Activated B cell treated with CpG ODN at 0.5 μM for 24 hours (primary cell): Measurements from ENCODE around the gene TCF23. TPM values are rescaled to one million over a fixed set of nuclear protein-coding genes. Genes with fewer than 3 reads are reported as not detected.

Source experiments
- ATAC-seq: fragments of 200-7000 bp; cut with Tn5 transposase; one replicate; pipeline ENCODE4 v1.10.0; 2021; ENCODE audit warnings: low read depth, mild to moderate bottlenecking, moderate library complexity
- CTCF ChIA-PET: fragments of 350-600 bp; sonication (Branson Sonifier 250); formaldehyde crosslinking; loops from one replicate; lab custom pipeline; 2021; ENCODE audit warnings: antibody characterized with exemption; lab: Charles Lee
- POLR2A ChIA-PET: fragments of 350-600 bp; sonication (Branson Sonifier 250); formaldehyde crosslinking; loops from one replicate; lab custom pipeline; 2021; ENCODE audit warnings: antibody characterized with exemption; lab: Charles Lee
- DNase-seq: peaks from one replicate; pipeline ENCODE4 v3.0.0; 2022
- H3K27ac Mint-ChIP-seq: one replicate; pipeline ENCODE4 v1.8.0; 2020; ENCODE audit warnings: mixed read lengths
- H3K27me3 Mint-ChIP-seq: one replicate; pipeline ENCODE4 v1.8.0; 2021; ENCODE audit warnings: mixed read lengths
- H3K36me3 Mint-ChIP-seq: one replicate; pipeline ENCODE4 v1.8.0; 2021; ENCODE audit warnings: low read depth, mixed read lengths
- H3K4me1 Mint-ChIP-seq: one replicate; pipeline ENCODE4 v1.8.0; 2021; ENCODE audit warnings: mixed read lengths
- H3K4me3 Mint-ChIP-seq: one replicate; pipeline ENCODE4 v1.8.0; 2020; ENCODE audit warnings: mild to moderate bottlenecking, mixed read lengths
- H3K9me3 Mint-ChIP-seq: one replicate; pipeline ENCODE4 v1.8.0; 2020; ENCODE audit warnings: mixed read lengths
- CTCF ChIP-seq: fragments of 200-600 bp; IDR thresholded peaks from one replicate; pipeline ENCODE4 v1.8.0; 2022; ENCODE audit warnings: antibody characterized with exemption, mild to moderate bottlenecking
- intact Hi-C: fragments of 100-400 bp; cut with micrococcal nuclease; formaldehyde crosslinking; loops from one replicate; pipeline ENCODE4 v1.15.1; 2024
- total RNA-seq: library from RNA; stranded (reverse); gene quantifications from 2 replicates; pipeline ENCODE4 v1.2.3, GENCODE V29; 2022

Gene TCF23
- total RNA-seq, 1 donor from 2014 or later: 0.07 TPM

GRCh38 chr2:27177441-27178351 is 28.9 kb downstream of the TCF23 start:
- Mint-ChIP-seq H3K9me3 (no peaks in the 10 kb centered on the region), H3K27ac (no peak overlapping the region), H3K4me3 (no peak overlapping the region), H3K4me1 (no peaks in the 10 kb centered on the region), H3K36me3 (no peaks in the 10 kb centered on the region), H3K27me3 (peaks cover 26% of the 10 kb centered on the region)
- no peak for ATAC-seq
- POLR2A ChIA-PET: no interaction called here
- intact Hi-C loops: no loop called here
- CTCF ChIA-PET: no interaction called here
- TF ChIP-seq CTCF: no peak
- DNase-seq: no peak

DNA sequence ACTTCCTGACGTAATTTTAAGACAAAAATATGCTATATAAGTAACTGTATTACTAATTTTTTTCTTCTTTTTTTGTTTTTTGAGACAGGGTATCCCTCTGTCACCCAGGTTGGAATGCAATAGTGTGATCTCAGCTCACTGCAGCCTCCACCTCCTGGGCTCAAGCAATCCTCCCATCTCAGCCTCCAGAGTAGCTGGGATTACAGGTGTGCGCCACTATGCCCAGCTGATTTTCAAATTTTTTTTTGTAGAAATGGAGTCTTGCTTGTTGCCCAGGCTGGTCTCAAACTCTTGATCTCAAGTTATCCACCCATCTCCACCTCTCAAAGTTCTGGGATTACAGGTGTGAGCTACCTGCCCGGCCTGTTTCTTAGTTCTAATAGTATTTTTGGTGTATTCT is 29.7 kb downstream of the TCF23 start:
- intact Hi-C loops: no loop called here
- no peak for TF ChIP-seq CTCF
- Mint-ChIP-seq H3K4me1 (no peaks in the 10 kb centered on the region), H3K27ac (no peak overlapping the region), H3K27me3 (peaks cover 26% of the 10 kb centered on the region), H3K36me3 (no peaks in the 10 kb centered on the region), H3K9me3 (no peaks in the 10 kb centered on the region), H3K4me3 (no peak overlapping the region)
- ChIA-PET CTCF (no interaction called here), POLR2A (no interaction called here)
- DNase-seq (no peak), ATAC-seq (no peak)

DNA sequence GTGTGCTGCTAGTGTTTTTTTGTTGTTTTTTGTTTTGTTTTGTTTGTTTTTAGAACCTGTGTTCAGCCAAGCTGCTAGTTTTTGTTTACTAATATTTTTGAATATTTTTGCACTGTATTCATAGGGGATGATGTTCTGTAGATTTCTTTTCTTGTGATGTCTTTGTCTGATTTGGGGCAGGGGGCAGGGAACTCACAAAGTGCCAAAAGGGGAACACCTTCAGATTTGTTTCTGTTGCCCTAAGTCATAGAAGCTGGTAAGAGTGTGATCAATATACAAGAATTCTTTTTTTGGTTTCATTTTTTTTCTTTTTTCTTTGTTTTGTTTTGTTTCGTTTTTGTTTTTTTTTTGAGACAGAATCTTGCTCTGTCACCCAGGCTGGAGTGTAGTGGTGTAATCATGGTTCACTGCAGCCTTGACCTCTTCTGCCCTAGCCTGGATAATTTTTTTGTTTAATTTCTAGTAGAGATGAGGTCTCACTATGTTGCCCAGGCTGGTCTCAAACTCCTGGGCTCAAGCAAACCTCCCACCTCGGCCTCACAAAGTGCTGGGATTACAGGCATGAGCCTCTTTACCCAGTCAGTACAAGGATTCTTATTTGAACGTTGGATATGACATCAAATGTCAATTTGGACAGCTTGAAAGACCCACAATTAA is 30.7 kb downstream of the TCF23 start:
- Mint-ChIP-seq H3K4me1 (no peaks in the 10 kb centered on the region), H3K4me3 (no peak overlapping the region), H3K27me3 (peaks cover 28% of the 10 kb centered on the region), H3K9me3 (no peaks in the 10 kb centered on the region), H3K27ac (no peak overlapping the region), H3K36me3 (no peaks in the 10 kb centered on the region)
- no peak for ATAC-seq
- TF ChIP-seq CTCF: no peak
- ChIA-PET CTCF (interaction anchor here (0.9 kb wide), 1 partner anchor 12 kb away, joined by 3 read pairs; no protein-coding TSS in a partner anchor), POLR2A (no interaction called here)
- DNase-seq: no peak
- intact Hi-C loops: no loop called here

DNA sequence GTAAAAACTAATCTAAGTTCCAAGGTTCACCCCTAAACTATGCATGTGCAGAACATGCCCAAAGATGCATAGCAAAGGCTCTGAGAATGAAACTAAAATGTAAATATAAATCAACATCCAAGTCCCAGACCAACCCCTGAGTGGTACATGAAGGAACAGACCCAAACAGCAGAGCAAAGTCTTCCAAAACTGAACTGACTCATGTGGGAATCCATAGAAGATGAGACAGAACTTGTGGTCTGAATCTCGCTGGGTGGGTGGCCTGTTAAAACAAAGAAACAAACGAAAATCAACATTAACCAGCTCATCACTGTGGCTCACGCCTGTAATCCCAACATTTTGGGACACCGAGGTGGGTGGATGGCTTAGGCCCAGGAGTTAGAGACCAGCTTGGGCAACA is 33.5 kb downstream of the TCF23 start:
- POLR2A ChIA-PET: no interaction called here
- TF ChIP-seq CTCF: no peak
- no peaks in the 10 kb centered on the region for H3K36me3 Mint-ChIP-seq
- H3K4me1 Mint-ChIP-seq: no peaks in the 10 kb centered on the region
- intact Hi-C loops: no loop called here
- no peak for DNase-seq
- no peaks in the 10 kb centered on the region for H3K9me3 Mint-ChIP-seq
- H3K4me3 Mint-ChIP-seq: no peak overlapping the region
- CTCF ChIA-PET: interaction anchor here (1.5 kb wide), 1 partner anchor 9 kb away, joined by 4 read pairs; no protein-coding TSS in a partner anchor
- no peak overlapping the region for H3K27ac Mint-ChIP-seq
- H3K27me3 Mint-ChIP-seq: peaks cover 27% of the 10 kb centered on the region
- no peak for ATAC-seq

GRCh38 chr2:27184115-27184514 is 35.3 kb downstream of the TCF23 start:
- intact Hi-C loops: no loop called here
- H3K27me3 Mint-ChIP-seq: peaks cover 28% of the 10 kb centered on the region
- POLR2A ChIA-PET: interaction anchor here (0.7 kb wide), 1 partner anchor 225 kb away, joined by 4 read pairs; no protein-coding TSS in a partner anchor

More at GRCh38 chr2:27184115-27184514, 35.3 kb downstream of the TCF23 start:
- H3K27ac Mint-ChIP-seq: no peak overlapping the region
- H3K36me3 Mint-ChIP-seq: no peaks in the 10 kb centered on the region
- no peaks in the 10 kb centered on the region for H3K9me3 Mint-ChIP-seq
- ATAC-seq (no peak), DNase-seq (no peak)
- CTCF ChIA-PET: interaction anchor here (1.8 kb wide), 1 partner anchor 87 kb away, joined by 4 read pairs; no protein-coding TSS in a partner anchor
- H3K4me1 Mint-ChIP-seq: no peaks in the 10 kb centered on the region
- no peak overlapping the region for H3K4me3 Mint-ChIP-seq
- no peak for TF ChIP-seq CTCF
